Activated CD4-positive, CD25-positive, alpha-beta regulatory T cell treated with anti-CD3 and anti-CD28 coated beads, Interleukin-2, amount 50 U/mL, for 24 hours (primary cell): ENCODE data around the gene SLC39A5.
A peak's percentile ranks its signal among the peaks of the same experiment; 100 is the strongest.
"Not testable (repeated sequence)": the region's sequence is repeated elsewhere in the genome, so short reads cannot be mapped to it uniquely, and the experiment has no call there.

ENCODE experiments used
- ATAC-seq, 2 donors: fragments of 150-1000 bp; cut with Tn5 transposase; one replicate each; pipeline ENCODE4 v1.10.0; 2021; ENCODE audit warnings: mild to moderate bottlenecking in 1 of 2, moderate library complexity in 1 of 2

SLC39A5 gene

GRCh38 chr12:56229916-56230431 is at the start of gene SLC39A5:
Gene SLC39A5, plus strand, starts transcription at chr12:56230051. Its CDS starts 1,224 bp downstream, at chr12:56231275.
- no peak for ATAC-seq

GRCh38 chr12:56186957-56187356 is 42.9 kb upstream of the SLC39A5 start:
- no peak for ATAC-seq

GRCh38 chr12:56188131-56188777 is 41.6 kb upstream of the SLC39A5 start:
- no peak for ATAC-seq

- ATAC-seq, result peak in 1 of 2 donors; percentile 2
Measured at GRCh38 chr12:56188778-56189098, 41.1 kb upstream of the SLC39A5 start.

GRCh38 chr12:56189099-56189917 is 40.5 kb upstream of the SLC39A5 start, which contains the start of gene SMARCC2:
Gene SMARCC2, minus strand, starts transcription at chr12:56189483. Its CDS starts 22 bp downstream, at chr12:56189461.
- peak; percentile 86 to 88 for ATAC-seq

- ATAC-seq, result peak; percentile 44 to 51
Measured at GRCh38 chr12:56189918-56190694, 39.7 kb upstream of the SLC39A5 start.

GRCh38 chr12:56190695-56191155 is 39.1 kb upstream of the SLC39A5 start:
- no peak for ATAC-seq

- no peak for ATAC-seq
Measured at GRCh38 chr12:56192582-56192981, 37.3 kb upstream of the SLC39A5 start.

- no peak for ATAC-seq
Measured at GRCh38 chr12:56193025-56193578, 36.7 kb upstream of the SLC39A5 start.

GRCh38 chr12:56196818-56197550 is 32.9 kb upstream of the SLC39A5 start:
- ATAC-seq, result not testable (repeated sequence)

- no peak for ATAC-seq
Measured at GRCh38 chr12:56197921-56198635, 31.8 kb upstream of the SLC39A5 start.

- ATAC-seq, result no peak
Measured at GRCh38 chr12:56198836-56199235, 31.0 kb upstream of the SLC39A5 start.

- no peak for ATAC-seq
Measured at GRCh38 chr12:56202366-56202765, 27.5 kb upstream of the SLC39A5 start.

GRCh38 chr12:56202838-56203237 is 27.0 kb upstream of the SLC39A5 start:
- no peak for ATAC-seq

GRCh38 chr12:56204275-56204674 is 25.6 kb upstream of the SLC39A5 start:
- ATAC-seq, result no peak

- ATAC-seq, result peak in 1 of 2 donors; percentile 30
Measured at GRCh38 chr12:56205445-56205844, 24.4 kb upstream of the SLC39A5 start.

- ATAC-seq, result peak in 1 of 2 donors; percentile 53
Measured at GRCh38 chr12:56206452-56207166, 23.2 kb upstream of the SLC39A5 start.

- no peak for ATAC-seq
Measured at GRCh38 chr12:56208006-56208405, 21.8 kb upstream of the SLC39A5 start.

GRCh38 chr12:56212361-56212760 is 17.5 kb upstream of the SLC39A5 start:
- ATAC-seq, result peak; percentile 91 to 96

GRCh38 chr12:56213878-56214277 is 16.0 kb upstream of the SLC39A5 start:
- ATAC-seq, result no peak
